IMR-90 (cell line): Measurements from ENCODE around the gene ARHGAP45. TPM values are rescaled to one million over a fixed set of nuclear protein-coding genes. Genes with fewer than 3 reads are reported as not detected.

ENCODE experiments used
- ATAC-seq: fragments of 200-7000 bp; cut with Tn5 transposase; 2 replicates; pipeline ENCODE4 v1.9.1; 2020; ENCODE audit warnings: low read depth, mild to moderate bottlenecking, moderate library complexity
- BruUV-seq: library from RNA; stranded (reverse); fragments of 400-500 nt; replicated peaks from 2 replicates; lab custom pipeline; 2021; lab: Mats Ljungman, UMichigan
- CTCF ChIA-PET: fragments of 300-600 bp; formaldehyde crosslinking; extraction: SDS; loops from one replicate; lab custom pipeline; 2021; ENCODE audit warnings: antibody characterized with exemption; lab: Yijun Ruan, JAX
- POLR2A ChIA-PET: fragments of 300-600 bp; sonication (Branson Sonifier 250); formaldehyde crosslinking; loops from one replicate; lab custom pipeline; 2022; ENCODE audit warnings: antibody characterized with exemption; ENCODE audit not compliant: unreplicated experiment; lab: Charles Lee
- DNase-seq: peaks from one replicate; pipeline ENCODE4 v3.0.0; 2013
- H2AFZ ChIP-seq: replicated peaks from 2 replicates; pipeline ENCODE3; 2013; ENCODE audit warnings: low read length, mild to moderate bottlenecking; ENCODE audit not compliant: poor library complexity
- H2AK5ac ChIP-seq: 2 replicates; pipeline ENCODE4 v1.6.1; 2013; ENCODE audit warnings: low read depth, low read length, inconsistent platforms
- H2AK9ac ChIP-seq: replicated peaks from 2 replicates; pipeline ENCODE3; 2013; ENCODE audit warnings: mild to moderate bottlenecking, low read depth, low read length, moderate library complexity; ENCODE audit not compliant: poor library complexity
- H2BK120ac ChIP-seq: 2 replicates; pipeline ENCODE4 v1.6.1; 2013; ENCODE audit warnings: low read depth, low read length, inconsistent platforms
- H2BK15ac ChIP-seq: 3 replicates; pipeline ENCODE4 v1.6.1; 2013; ENCODE audit warnings: low read depth, low read length, inconsistent platforms
- H2BK20ac ChIP-seq: 2 replicates; pipeline ENCODE4 v1.6.1; 2013; ENCODE audit warnings: low read depth, mild to moderate bottlenecking, inconsistent platforms, low read length, moderate library complexity
- H2BK5ac ChIP-seq: 2 replicates; pipeline ENCODE4 v1.6.1; 2013; ENCODE audit warnings: mild to moderate bottlenecking, low read depth, low read length, inconsistent platforms; ENCODE audit not compliant: poor library complexity, severe bottlenecking
- H3K14ac ChIP-seq: replicated peaks from 2 replicates; pipeline ENCODE4 v1.6.1; 2013; ENCODE audit warnings: low read depth, low read length, inconsistent platforms
- H3K18ac ChIP-seq: 2 replicates; pipeline ENCODE4 v1.6.1; 2013; ENCODE audit warnings: low read depth, low read length, control low read depth
- H3K23ac ChIP-seq: 2 replicates; pipeline ENCODE4 v1.6.1; 2013; ENCODE audit warnings: low read depth, low read length, inconsistent platforms
- H3K27ac ChIP-seq: 2 replicates; pipeline ENCODE4 v1.5.1; 2013; ENCODE audit warnings: mild to moderate bottlenecking, control low read depth, low read length; ENCODE audit not compliant: insufficient read depth
- H3K27me3 ChIP-seq: 2 replicates; pipeline ENCODE4 v1.6.1; 2013; ENCODE audit warnings: low read length; ENCODE audit not compliant: control insufficient read depth, insufficient read depth
- H3K36me3 ChIP-seq: 2 replicates; pipeline ENCODE4 v1.6.1; 2013; ENCODE audit warnings: low read length, mixed read lengths; ENCODE audit not compliant: control insufficient read depth, insufficient read depth
- H3K4ac ChIP-seq: 2 replicates; pipeline ENCODE4 v1.6.1; 2013; ENCODE audit warnings: low read depth, low read length, inconsistent platforms
- H3K4me1 ChIP-seq: 2 replicates; pipeline ENCODE4 v1.6.1; 2013; ENCODE audit warnings: low read length, mixed read lengths; ENCODE audit not compliant: control insufficient read depth, insufficient read depth
- H3K4me2 ChIP-seq: 2 replicates; pipeline ENCODE4 v1.6.1; 2013; ENCODE audit warnings: low read depth, mild to moderate bottlenecking, control low read depth, low read length, moderate library complexity
- H3K4me3 ChIP-seq: 2 replicates; pipeline ENCODE4 v1.5.1; 2013; ENCODE audit warnings: low read depth, mild to moderate bottlenecking, control low read depth, low read length, moderate library complexity; ENCODE audit not compliant: insufficient read depth
- H3K56ac ChIP-seq: 2 replicates; pipeline ENCODE4 v1.6.1; 2013; ENCODE audit warnings: low read length, inconsistent platforms; ENCODE audit not compliant: insufficient read depth; ENCODE audit errors: extremely low read depth
- H3K79me1 ChIP-seq, 2 experiments: 2 replicates each; pipeline ENCODE4 v1.6.1; 2013; ENCODE audit warnings: low read length in 2 of 2, inconsistent platforms in 1 of 2, low read depth in 1 of 2
- H3K9ac ChIP-seq: 2 replicates; pipeline ENCODE4 v1.6.1; 2013; ENCODE audit warnings: low read depth, low read length, control low read depth
- H3K9me1 ChIP-seq: 2 replicates; pipeline ENCODE4 v1.6.1; 2013; ENCODE audit warnings: low read length, inconsistent platforms; ENCODE audit not compliant: insufficient read depth
- H3K9me3 ChIP-seq: 2 replicates; pipeline ENCODE4 v1.6.1; 2013; ENCODE audit warnings: low read length; ENCODE audit not compliant: control insufficient read depth, insufficient read depth
- H4K20me1 ChIP-seq: 2 replicates; pipeline ENCODE4 v1.6.1; 2013; ENCODE audit warnings: low read length, inconsistent platforms; ENCODE audit not compliant: insufficient read depth
- H4K5ac ChIP-seq: 2 replicates; pipeline ENCODE4 v1.6.1; 2013; ENCODE audit warnings: mild to moderate bottlenecking, low read depth, low read length, control low read depth
- H4K8ac ChIP-seq, 2 experiments: 2 replicates each; pipeline ENCODE4 v1.6.1; 2013; ENCODE audit warnings: low read depth in 2 of 2, low read length in 2 of 2, control low read depth in 1 of 2, inconsistent platforms in 1 of 2
- H4K91ac ChIP-seq: 2 replicates; pipeline ENCODE4 v1.6.1; 2013; ENCODE audit warnings: low read depth, low read length, inconsistent platforms; ENCODE audit not compliant: insufficient read depth
- MAFK ChIP-seq: IDR thresholded peaks from 2 replicates; pipeline ENCODE4 v1.6.1; 2012; ENCODE audit warnings: low read depth, low read length, improper control_type of control experiment
- POLR2A ChIP-seq: IDR thresholded peaks from 2 replicates; pipeline ENCODE4 v1.6.1; 2012; ENCODE audit warnings: mild to moderate bottlenecking, low read depth, low read length
- WGBS, 2 experiments: methylation state at CpG; one replicate each; pipeline versions ENCODE4 v1.1.5 to v1.1.7; 2013; ENCODE audit warnings: missing lambda C conversion rate in 2 of 2; ENCODE audit not compliant: insufficient read length in 1 of 2; ENCODE audit errors: extremely low coverage in 2 of 2; 5-methylcytosine and 5-hydroxymethylcytosine counted together
- dilution Hi-C: fragments of 300-500 bp; cut with HindIII; formaldehyde crosslinking; loops from one replicate; pipeline ENCODE4 v1.14.3; 2018; ENCODE audit warnings: low sequenced_read_pairs; ENCODE audit not compliant: unreplicated experiment
- in situ Hi-C: fragments of 300-500 bp; cut with MboI; formaldehyde crosslinking; loops from 3 replicates; pipeline ENCODE4 v1.14.3; 2019; ENCODE audit warnings: low sequenced_read_pairs, inconsistent platforms, mixed read lengths
- intact Hi-C: fragments of 100-400 bp; cut with micrococcal nuclease; formaldehyde crosslinking; loops from 2 replicates; pipeline ENCODE4 v1.10.0; 2022
- polyA plus RNA-seq, 3 experiments: library from polyadenylated mRNA; depleted of rRNA; stranded (reverse); fragments of >200 nt; gene quantifications; 2 replicates each; pipeline ENCODE4 v1.2.3, GENCODE V29; 2012; ENCODE audit warnings: low replicate concordance in 1 of 3
- total RNA-seq: library from RNA; depleted of rRNA; stranded (reverse); fragments of >200 nt; gene quantifications from 2 replicates; pipeline ENCODE4 v1.2.3, GENCODE V29; 2012

Gene ARHGAP45
- total and polyA plus RNA-seq, 2 of the 4 experiments (the other 2 are of a cell fraction): 1.3 to 1.7 TPM

DNA sequence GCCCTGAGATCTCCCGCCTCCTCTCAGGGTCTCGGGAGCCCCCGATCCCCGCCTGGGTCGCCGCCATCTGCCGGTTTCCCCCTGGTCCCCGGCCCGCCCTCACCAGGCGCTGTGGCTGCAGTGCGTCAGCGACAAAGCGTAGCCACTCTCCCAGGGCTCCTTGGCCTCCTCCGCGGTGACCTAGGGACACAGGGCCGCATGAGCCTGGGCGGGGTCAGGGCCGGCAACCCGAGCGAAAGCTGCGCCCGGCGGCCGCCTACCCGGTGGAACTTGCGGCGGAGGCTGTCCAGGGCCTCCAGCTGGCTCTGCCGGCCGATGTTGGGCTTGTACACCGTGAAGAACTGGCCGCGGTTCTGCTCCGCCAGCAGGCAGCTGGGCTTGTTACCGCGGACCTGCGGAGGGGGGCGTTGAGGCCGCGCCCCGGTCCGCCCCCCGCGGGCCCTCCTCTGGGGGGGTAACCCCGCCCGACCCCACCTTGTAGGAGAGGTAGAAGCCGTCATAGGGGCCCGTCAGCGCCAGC is 42.1 kb downstream of the ARHGAP45 start:
- Histone ChIP-seq H2BK20ac (no peak overlapping the region), H3K4me1 (peaks cover 12% of the 10 kb centered on the region), H3K27ac (no peak overlapping the region), H3K9me3 (no peaks in the 10 kb centered on the region), H2AK9ac (peak overlapping the region; percentile 42), H3K14ac (no peak overlapping the region), H2BK15ac (no peak overlapping the region), H2AFZ (no peak overlapping the region), H4K5ac (no peak overlapping the region), H4K91ac (no peak overlapping the region), H3K9ac (no peak overlapping the region), H3K27me3 (no peaks in the 10 kb centered on the region), H4K20me1 (peaks cover 54% of the 10 kb centered on the region), H3K9me1 (no peaks in the 10 kb centered on the region), H2AK5ac (no peak overlapping the region), H3K4me3 (no peak overlapping the region), H3K56ac (no peak overlapping the region), H2BK5ac (no peak overlapping the region), H2BK120ac (no peak overlapping the region), H4K8ac (no peak overlapping the region), H3K36me3 (peaks cover 76% of the 10 kb centered on the region), H3K4ac (no peak overlapping the region), H3K79me1 (peaks cover 3 to 41% of the 10 kb centered on the region in 2 experiments; a peak in 3 of 4 replicates), H3K4me2 (no peak overlapping the region), H3K23ac (no peak overlapping the region), H3K18ac (no peak overlapping the region)
- WGBS, 2 experiments: 90% methylated on average over 19 of the region's 48 CpGs; no CpG with 5 or more reads in 1 of the 2 experiments
- dilution Hi-C loops (no loop called here), intact Hi-C loops (no loop called here), in situ Hi-C loops (loop anchor here (5.0 kb wide), 1 partner anchor 93 kb away; no protein-coding TSS in a partner anchor)
- ChIA-PET POLR2A (no interaction called here), CTCF (no interaction called here)
- BruUV-seq: no TSS peak
- TF ChIP-seq POLR2A: peak; percentile 22; the same call in 1 of the 2 replicates
- TF ChIP-seq MAFK: no peak
- ATAC-seq (no peak), DNase-seq (no peak)
